ENCODE measurements around the gene TRPV3. TPM values are rescaled to one million over a fixed set of nuclear protein-coding genes. Genes with fewer than 3 reads are reported as not detected.

TRPV3 gene
- total and polyA plus RNA-seq, 2 of the 13 experiments (the other 11 are each of a cell fraction or from before 2014, with no cell fraction given): 0.90 to 1.0 TPM

DNA sequence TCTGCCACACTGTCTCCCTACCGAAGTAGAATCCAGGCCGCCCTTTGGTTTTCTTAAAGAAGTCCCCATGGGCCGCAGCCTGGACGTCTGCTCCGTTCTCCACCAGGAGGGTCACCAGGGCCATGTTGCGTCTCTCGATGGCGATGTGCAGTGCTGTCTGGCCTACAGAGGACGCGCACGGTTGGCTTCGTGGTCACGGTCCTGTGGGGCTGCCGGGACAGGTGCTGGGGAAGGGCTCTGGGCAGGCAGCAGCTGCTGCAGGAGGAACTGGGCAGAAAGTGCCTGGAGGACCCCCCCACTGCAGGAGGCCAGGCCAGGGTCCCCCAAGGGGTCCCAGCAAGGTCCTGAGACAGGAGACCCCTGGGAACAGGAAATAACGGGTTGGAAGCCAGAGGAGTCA lies 32.6 kb upstream of the TRPV3 start:
- no peak for TF ChIP-seq DPF2 (CRISPR knock-in tag; IDR thresholded peaks at IDR 0.05; ENCODE audit: borderline replicate concordance, low read depth)
- intact Hi-C loops (cut with micrococcal nuclease; ENCODE audit: unreplicated experiment) (no loop called here), in situ Hi-C loops (cut with HindIII; ENCODE audit: extremely low pct_ligation_motif_present, low pct_unique_long_range_greater_than_20kb) (no loop called here)
- ChIA-PET CTCF (ENCODE audit: low intra/inter-chr PET ratio, low total read pairs) (no interaction called here), POLR2A (no interaction called here)
- H3K9me3 ChIP-seq (ENCODE audit: low read length): no peaks in the 10 kb centered on the region
- FAIRE-seq: no peak
- ATAC-seq: no peak
- H3K4me2 ChIP-seq (ENCODE audit: low read depth, low read length): no peak overlapping the region
- no TSS peak for BruUV-seq (replicated peaks)
- no peaks in the 10 kb centered on the region for H3K4me1 ChIP-seq (ENCODE audit: insufficient read depth, low read length)
- H3K27me3 ChIP-seq (ENCODE audit: control insufficient read depth in 1 of 2, insufficient read depth in 2 of 2, low read length in 2 of 2): no peaks in the 10 kb centered on the region
- WGBS (ENCODE audit: low lambda C conversion rate): 97% methylated on average over 9 of the region's 15 CpGs
- H2AFZ ChIP-seq (ENCODE audit: low read length): no peak overlapping the region
- no peaks in the 10 kb centered on the region for H3K79me2 ChIP-seq (ENCODE audit: insufficient read depth, low read length)
- no peak for DNase-seq (ENCODE audit: low spot score)
- no peak overlapping the region for H3K4me3 ChIP-seq (replicated peaks in 1 of 3; ENCODE audit: insufficient read depth in 1 of 3, low read depth in 2 of 3, low read length in 3 of 3)
- no peak overlapping the region for H3K27ac ChIP-seq (ENCODE audit: extremely low read length, insufficient read depth, low read length)
- no peaks in the 10 kb centered on the region for H4K20me1 ChIP-seq (ENCODE audit: insufficient read depth, low read length)
- H3K9ac ChIP-seq (ENCODE audit: insufficient read depth, low read depth, low read length): no peak overlapping the region
- H3K36me3 ChIP-seq (replicated peaks in 1 of 2; ENCODE audit: control insufficient read depth in 1 of 2, insufficient read depth in 2 of 2, low read length in 2 of 2): peaks cover 21 to 54% of the 10 kb centered on the region in 2 experiments

DNA sequence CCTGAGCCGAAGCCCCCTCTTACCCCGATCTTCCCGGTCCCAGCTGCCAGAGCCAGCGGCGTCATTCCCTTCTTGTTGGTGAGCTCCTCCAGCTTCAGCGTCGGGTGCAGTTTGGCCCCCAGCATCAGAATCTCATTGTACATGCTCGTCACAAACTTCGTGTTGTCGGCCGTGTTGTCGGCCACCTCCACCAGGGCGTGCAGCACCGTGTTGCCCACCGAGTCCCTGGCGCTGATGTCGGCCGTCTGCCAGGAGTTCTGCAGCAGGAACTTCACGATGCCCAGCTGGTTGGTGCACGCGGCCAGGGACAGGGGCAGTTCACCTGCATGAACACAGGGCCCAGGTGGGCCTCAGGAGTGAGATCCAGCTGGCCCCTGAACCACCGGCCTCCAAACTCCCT lies 32.2 kb upstream of the TRPV3 start:
- no peak overlapping the region for H3K27ac ChIP-seq (ENCODE audit: extremely low read length, insufficient read depth, low read length)
- WGBS (ENCODE audit: low lambda C conversion rate): 99% methylated on average over 22 of the region's 22 CpGs
- BruUV-seq (replicated peaks): no TSS peak
- no peak overlapping the region for H3K9ac ChIP-seq (ENCODE audit: insufficient read depth, low read depth, low read length)
- H3K36me3 ChIP-seq (replicated peaks in 1 of 2; ENCODE audit: control insufficient read depth in 1 of 2, insufficient read depth in 2 of 2, low read length in 2 of 2): peaks cover 21 to 56% of the 10 kb centered on the region in 2 experiments
- no peak overlapping the region for H2AFZ ChIP-seq (ENCODE audit: low read length)
- ChIA-PET POLR2A (no interaction called here), CTCF (ENCODE audit: low intra/inter-chr PET ratio, low total read pairs) (no interaction called here)
- no peaks in the 10 kb centered on the region for H3K27me3 ChIP-seq (ENCODE audit: control insufficient read depth in 1 of 2, insufficient read depth in 2 of 2, low read length in 2 of 2)
- FAIRE-seq (no peak), DNase-seq (ENCODE audit: low spot score) (no peak), ATAC-seq (no peak)
- intact Hi-C loops (cut with micrococcal nuclease; ENCODE audit: unreplicated experiment): no loop called here
- H3K4me3 ChIP-seq (replicated peaks in 1 of 3; ENCODE audit: insufficient read depth in 1 of 3, low read depth in 2 of 3, low read length in 3 of 3): no peak overlapping the region
- no peaks in the 10 kb centered on the region for H3K4me1 ChIP-seq (ENCODE audit: insufficient read depth, low read length)
- no peak overlapping the region for H3K4me2 ChIP-seq (ENCODE audit: low read depth, low read length)
- in situ Hi-C loops (cut with HindIII; ENCODE audit: extremely low pct_ligation_motif_present, low pct_unique_long_range_greater_than_20kb): no loop called here
- no peaks in the 10 kb centered on the region for H3K9me3 ChIP-seq (ENCODE audit: low read length)
- H4K20me1 ChIP-seq (ENCODE audit: insufficient read depth, low read length): no peaks in the 10 kb centered on the region
- H3K79me2 ChIP-seq (ENCODE audit: insufficient read depth, low read length): no peaks in the 10 kb centered on the region
- TF ChIP-seq HMG20B (CRISPR knock-in tag; conservative IDR thresholded peaks at IDR 0.05) (no peak), MBD4 (IDR thresholded peaks at IDR 0.05; ENCODE audit: borderline replicate concordance, low read length) (no peak), LCORL (IDR thresholded peaks at IDR 0.05) (no peak), LCORL (CRISPR knock-in tag; IDR thresholded peaks at IDR 0.05) (no peak), GABPB1 (CRISPR knock-in tag; IDR thresholded peaks at IDR 0.05) (no peak), SOX5 (CRISPR knock-in tag; IDR thresholded peaks at IDR 0.05; ENCODE audit: borderline replicate concordance) (no peak), JDP2 (CRISPR knock-in tag; IDR thresholded peaks at IDR 0.05; ENCODE audit: borderline replicate concordance) (no peak), TARDBP (CRISPR knock-in tag; IDR thresholded peaks at IDR 0.05) (no peak), KLF16 (CRISPR knock-in tag; IDR thresholded peaks at IDR 0.05) (no peak), THAP11 (CRISPR knock-in tag; IDR thresholded peaks at IDR 0.05) (no peak), KAT7 (CRISPR knock-in tag; IDR thresholded peaks at IDR 0.05; ENCODE audit: borderline replicate concordance) (no peak), ZFAT (CRISPR knock-in tag; conservative IDR thresholded peaks at IDR 0.05) (no peak)
- TF ChIP-seq, protein P1, sequence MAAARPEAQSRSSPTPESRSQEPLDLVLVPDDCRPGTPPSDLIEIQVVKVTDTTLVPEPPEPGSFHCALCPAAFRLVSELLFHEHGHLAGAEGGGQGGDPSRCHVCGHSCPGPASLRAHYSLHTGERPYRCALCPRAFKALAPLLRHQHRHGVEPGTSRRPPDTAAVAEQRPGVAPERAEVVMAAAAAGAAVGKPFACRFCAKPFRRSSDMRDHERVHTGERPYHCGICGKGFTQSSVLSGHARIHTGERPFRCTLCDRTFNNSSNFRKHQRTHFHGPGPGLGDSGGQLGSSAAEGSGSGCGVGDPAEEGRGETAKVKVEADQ (CRISPR knock-in tag; IDR thresholded peaks at IDR 0.05; ENCODE audit: borderline replicate concordance): no peak
- TF ChIP-seq, protein P2, sequence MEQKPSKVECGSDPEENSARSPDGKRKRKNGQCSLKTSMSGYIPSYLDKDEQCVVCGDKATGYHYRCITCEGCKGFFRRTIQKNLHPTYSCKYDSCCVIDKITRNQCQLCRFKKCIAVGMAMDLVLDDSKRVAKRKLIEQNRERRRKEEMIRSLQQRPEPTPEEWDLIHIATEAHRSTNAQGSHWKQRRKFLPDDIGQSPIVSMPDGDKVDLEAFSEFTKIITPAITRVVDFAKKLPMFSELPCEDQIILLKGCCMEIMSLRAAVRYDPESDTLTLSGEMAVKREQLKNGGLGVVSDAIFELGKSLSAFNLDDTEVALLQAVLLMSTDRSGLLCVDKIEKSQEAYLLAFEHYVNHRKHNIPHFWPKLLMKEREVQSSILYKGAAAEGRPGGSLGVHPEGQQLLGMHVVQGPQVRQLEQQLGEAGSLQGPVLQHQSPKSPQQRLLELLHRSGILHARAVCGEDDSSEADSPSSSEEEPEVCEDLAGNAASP (CRISPR knock-in tag; IDR thresholded peaks at IDR 0.05; ENCODE audit: borderline replicate concordance): no peak
- TF ChIP-seq, protein P3, sequence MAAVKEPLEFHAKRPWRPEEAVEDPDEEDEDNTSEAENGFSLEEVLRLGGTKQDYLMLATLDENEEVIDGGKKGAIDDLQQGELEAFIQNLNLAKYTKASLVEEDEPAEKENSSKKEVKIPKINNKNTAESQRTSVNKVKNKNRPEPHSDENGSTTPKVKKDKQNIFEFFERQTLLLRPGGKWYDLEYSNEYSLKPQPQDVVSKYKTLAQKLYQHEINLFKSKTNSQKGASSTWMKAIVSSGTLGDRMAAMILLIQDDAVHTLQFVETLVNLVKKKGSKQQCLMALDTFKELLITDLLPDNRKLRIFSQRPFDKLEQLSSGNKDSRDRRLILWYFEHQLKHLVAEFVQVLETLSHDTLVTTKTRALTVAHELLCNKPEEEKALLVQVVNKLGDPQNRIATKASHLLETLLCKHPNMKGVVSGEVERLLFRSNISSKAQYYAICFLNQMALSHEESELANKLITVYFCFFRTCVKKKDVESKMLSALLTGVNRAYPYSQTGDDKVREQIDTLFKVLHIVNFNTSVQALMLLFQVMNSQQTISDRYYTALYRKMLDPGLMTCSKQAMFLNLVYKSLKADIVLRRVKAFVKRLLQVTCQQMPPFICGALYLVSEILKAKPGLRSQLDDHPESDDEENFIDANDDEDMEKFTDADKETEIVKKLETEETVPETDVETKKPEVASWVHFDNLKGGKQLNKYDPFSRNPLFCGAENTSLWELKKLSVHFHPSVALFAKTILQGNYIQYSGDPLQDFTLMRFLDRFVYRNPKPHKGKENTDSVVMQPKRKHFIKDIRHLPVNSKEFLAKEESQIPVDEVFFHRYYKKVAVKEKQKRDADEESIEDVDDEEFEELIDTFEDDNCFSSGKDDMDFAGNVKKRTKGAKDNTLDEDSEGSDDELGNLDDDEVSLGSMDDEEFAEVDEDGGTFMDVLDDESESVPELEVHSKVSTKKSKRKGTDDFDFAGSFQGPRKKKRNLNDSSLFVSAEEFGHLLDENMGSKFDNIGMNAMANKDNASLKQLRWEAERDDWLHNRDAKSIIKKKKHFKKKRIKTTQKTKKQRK (IDR thresholded peaks at IDR 0.05; ENCODE audit: low read length): no peak
